Esophagus squamous epithelium (tissue), 5 donors: ENCODE measurements around the gene RNF133. TPM values are rescaled to one million over a fixed set of nuclear protein-coding genes. Genes with fewer than 3 reads are reported as not detected.

Experiments used
- DNase-seq: peaks from one replicate; lab custom pipeline; 2025; lab: John Stamatoyannopoulos, UW
- H3K27ac ChIP-seq, 4 donors: fragments of 200-600 bp; sonication (generic); one replicate each; pipeline ENCODE4 v1.5.1; 2016 to 2019; ENCODE audit warnings: mild to moderate bottlenecking in 1 of 4
- H3K27me3 ChIP-seq, 4 donors: fragments of 200-600 bp; sonication (generic); 1 replicate in 3 of 4; 2 replicates in 1 of 4; pipeline versions ENCODE4 v1.5.1 to v1.6.0; 2017 to 2021; ENCODE audit warnings: antibody characterized with exemption in 1 of 4
- H3K36me3 ChIP-seq, 3 donors: fragments of 200-600 bp; sonication (generic); one replicate each; pipeline ENCODE4 v1.5.1; 2016 to 2019
- H3K4me1 ChIP-seq, 3 donors: fragments of 200-600 bp; sonication (generic); one replicate each; pipeline ENCODE4 v1.5.1; 2017 to 2019
- H3K4me3 ChIP-seq, 4 donors: fragments of 200-600 bp; sonication (generic); 1 replicate in 3 of 4; 2 replicates in 1 of 4; pipeline ENCODE4 v1.5.1; 2016 to 2019; ENCODE audit warnings: mild to moderate bottlenecking in 2 of 4, moderate library complexity in 1 of 4
- H3K9me3 ChIP-seq, 3 donors: fragments of 200-600 bp; sonication (generic); one replicate each; pipeline ENCODE4 v1.5.1; 2016 to 2019
- CTCF ChIP-seq, 6 experiments: fragments of 450-650 bp in 4 of 6; fragments of 200-600 bp in 2 of 6; sonication (generic) in 2 of 6; IDR thresholded peaks; one replicate each; pipeline ENCODE4 v1.5.1; 2016 to 2019; ENCODE audit warnings: antibody characterized with exemption in 6 of 6, mild to moderate bottlenecking in 4 of 6, moderate library complexity in 4 of 6
- POLR2A ChIP-seq, 4 donors: fragments of 450-650 bp; IDR thresholded peaks; one replicate each; pipeline ENCODE4 v1.6.1; 2017; ENCODE audit warnings: antibody characterized with exemption in 4 of 4, mild to moderate bottlenecking in 4 of 4, moderate library complexity in 3 of 4
- WGBS, 2 donors: methylation state at CpG; one replicate each; pipeline ENCODE4 v1.1.5; 2018; 5-methylcytosine and 5-hydroxymethylcytosine counted together
- intact Hi-C: fragments of 100-400 bp; cut with DNase I; formaldehyde crosslinking; loops from one replicate; pipeline ENCODE4 v1.15.0; 2022
- total RNA-seq, 4 donors: library from RNA; depleted of rRNA; stranded (reverse); fragments of >200 nt; gene quantifications; one replicate each; pipeline ENCODE4 v1.1.0, GENCODE V29; 2016
- donor health status: DM: yes; HTN: yes; CAD: no.

The RNF133 gene
- total RNA-seq, 4 donors from 2014 or later: 0.40 to 0.57 TPM; not detected in 2

GRCh38 chr7:122719010-122719578, 20.2 kb upstream of the RNF133 start:
- TF ChIP-seq POLR2A (IDR thresholded peaks at IDR 0.05) (no peak), CTCF (IDR thresholded peaks at IDR 0.05) (no peak)
- H3K4me3 ChIP-seq: no peak overlapping the region
- no peaks in the 10 kb centered on the region for H3K36me3 ChIP-seq
- WGBS, 2 donors: 73 to 79% methylated on average over 4 of the region's 4 CpGs
- no peaks in the 10 kb centered on the region for H3K4me1 ChIP-seq
- no peak for DNase-seq
- H3K27me3 ChIP-seq: no peaks in the 10 kb centered on the region
- intact Hi-C loops: no loop called here
- no peak overlapping the region for H3K27ac ChIP-seq
- no peaks in the 10 kb centered on the region for H3K9me3 ChIP-seq

- Histone ChIP-seq H3K4me1 (no peaks in the 10 kb centered on the region), H3K27me3 (no peaks in the 10 kb centered on the region), H3K9me3 (no peaks in the 10 kb centered on the region), H3K36me3 (no peaks in the 10 kb centered on the region), H3K4me3 (no peak overlapping the region), H3K27ac (no peak overlapping the region)
- TF ChIP-seq CTCF (IDR thresholded peaks at IDR 0.05) (no peak), POLR2A (IDR thresholded peaks at IDR 0.05) (no peak)
- intact Hi-C loops: no loop called here
- WGBS, 2 donors: 73 to 81% methylated on average over 6 of the region's 6 CpGs
- no peak for DNase-seq
Measured at GRCh38 chr7:122717356-122718089, 18.6 kb upstream of the RNF133 start.

- no peak for DNase-seq
- no peaks in the 10 kb centered on the region for H3K27me3 ChIP-seq
- intact Hi-C loops: no loop called here
- TF ChIP-seq POLR2A (IDR thresholded peaks at IDR 0.05) (no peak), CTCF (IDR thresholded peaks at IDR 0.05) (no peak)
- no peak overlapping the region for H3K4me3 ChIP-seq
- H3K27ac ChIP-seq: no peak overlapping the region
- WGBS, 2 donors: 74 to 93% methylated on average over 3 of the region's 3 CpGs
- H3K9me3 ChIP-seq: no peaks in the 10 kb centered on the region
- H3K36me3 ChIP-seq: no peaks in the 10 kb centered on the region
- no peaks in the 10 kb centered on the region for H3K4me1 ChIP-seq
Measured at GRCh38 chr7:122715183-122715582, 16.3 kb upstream of the RNF133 start.

GRCh38 chr7:122710916-122711315, 12.0 kb upstream of the RNF133 start:
- TF ChIP-seq POLR2A (IDR thresholded peaks at IDR 0.05) (no peak), CTCF (IDR thresholded peaks at IDR 0.05) (no peak)

GRCh38 chr7:122709930-122710646, 11.2 kb upstream of the RNF133 start:
- no peaks in the 10 kb centered on the region for H3K27me3 ChIP-seq
- intact Hi-C loops: no loop called here
- 65 to 76% methylated on average over 7 of the region's 7 CpGs for WGBS, 2 donors
- no peaks in the 10 kb centered on the region for H3K4me1 ChIP-seq
- H3K9me3 ChIP-seq: no peaks in the 10 kb centered on the region
- H3K36me3 ChIP-seq: no peaks in the 10 kb centered on the region
- no peak overlapping the region for H3K27ac ChIP-seq
- no peak overlapping the region for H3K4me3 ChIP-seq
- TF ChIP-seq POLR2A (IDR thresholded peaks at IDR 0.05): no peak
- TF ChIP-seq CTCF (IDR thresholded peaks at IDR 0.05): no peak
- DNase-seq: no peak

More at GRCh38 chr7:122710916-122711315, 12.0 kb upstream of the RNF133 start:
- no peaks in the 10 kb centered on the region for H3K36me3 ChIP-seq
- no peaks in the 10 kb centered on the region for H3K9me3 ChIP-seq
- WGBS, 2 donors: 50 to 58% methylated on average over 1 of the region's 1 CpG
- H3K27me3 ChIP-seq: no peaks in the 10 kb centered on the region
- intact Hi-C loops: no loop called here
- no peak overlapping the region for H3K27ac ChIP-seq
- H3K4me3 ChIP-seq: no peak overlapping the region
- no peak for DNase-seq
- no peaks in the 10 kb centered on the region for H3K4me1 ChIP-seq
